PC-9 (cell line): ENCODE data around the gene ATP2C1. TPM values are rescaled to one million over a fixed set of nuclear protein-coding genes. Genes with fewer than 3 reads are reported as not detected.

Experiments used
- BruUV-seq: library from RNA; stranded (reverse); fragments of 400-500 nt; replicated peaks from 2 replicates; lab custom pipeline; 2021; lab: Mats Ljungman, UMichigan
- CTCF ChIA-PET: fragments of 300-600 bp; sonication (Branson Sonifier 250); formaldehyde crosslinking; loops from one replicate; lab custom pipeline; 2022; ENCODE audit warnings: antibody characterized with exemption; lab: Charles Lee
- POLR2A ChIA-PET: fragments of 300-600 bp; sonication (Branson Sonifier 250); formaldehyde crosslinking; loops from one replicate; lab custom pipeline; 2022; ENCODE audit warnings: antibody characterized with exemption; ENCODE audit not compliant: unreplicated experiment; lab: Charles Lee
- DNase-seq, 2 experiments: peaks; one replicate each; pipeline versions ENCODE4 v3.0.0 to v3.0.0-alpha.2; 2015 to 2022; ENCODE audit warnings: mixed read lengths in 1 of 2
- H2AFZ ChIP-seq: fragments of 200-600 bp; sonication (generic); 2 replicates; pipeline ENCODE4 v1.8.1; 2017; ENCODE audit warnings: antibody characterized with exemption
- H3F3A ChIP-seq: fragments of 200-600 bp; sonication (generic); 2 replicates; pipeline ENCODE4 v1.8.1; 2017; ENCODE audit warnings: antibody characterized with exemption, mild to moderate bottlenecking, low read depth; ENCODE audit not compliant: insufficient read depth
- H3K27ac ChIP-seq: fragments of 200-600 bp; sonication (generic); 2 replicates; pipeline ENCODE4 v1.6.1; 2016; ENCODE audit warnings: mixed run types
- H3K27me3 ChIP-seq: fragments of 200-600 bp; sonication (generic); 2 replicates; pipeline ENCODE4 v1.6.1; 2016; ENCODE audit warnings: low read depth, mixed run types; ENCODE audit not compliant: insufficient read depth
- H3K36me3 ChIP-seq: fragments of 200-600 bp; sonication (generic); 2 replicates; pipeline ENCODE4 v1.6.1; 2016; ENCODE audit warnings: low read depth, mixed run types
- H3K4me1 ChIP-seq: fragments of 200-600 bp; sonication (generic); replicated peaks from 2 replicates; pipeline ENCODE4 v1.6.1; 2016; ENCODE audit warnings: mixed run types; ENCODE audit not compliant: insufficient read depth
- H3K4me2 ChIP-seq: fragments of 200-600 bp; sonication (generic); 2 replicates; pipeline ENCODE4 v1.6.1; 2017; ENCODE audit warnings: mixed run types
- H3K4me3 ChIP-seq: fragments of 200-600 bp; sonication (generic); 2 replicates; pipeline ENCODE4 v1.6.1; 2016; ENCODE audit warnings: mixed run types
- H3K79me2 ChIP-seq: fragments of 200-600 bp; sonication (generic); 2 replicates; pipeline ENCODE4 v1.6.1; 2017; ENCODE audit warnings: low read depth, mixed run types
- H3K9me2 ChIP-seq: fragments of 200-600 bp; sonication (generic); 2 replicates; pipeline ENCODE4 v1.8.1; 2017; ENCODE audit warnings: mild to moderate bottlenecking; ENCODE audit not compliant: insufficient read depth
- H3K9me3 ChIP-seq: fragments of 200-600 bp; sonication (generic); 2 replicates; pipeline ENCODE4 v1.8.1; 2016; ENCODE audit warnings: low read depth; ENCODE audit not compliant: insufficient read depth
- H4K20me1 ChIP-seq: fragments of 200-600 bp; sonication (generic); 2 replicates; pipeline ENCODE4 v1.8.1; 2017; ENCODE audit not compliant: insufficient read depth
- EZH2 ChIP-seq: fragments of 200-600 bp; sonication (generic); IDR thresholded peaks from 2 replicates; pipeline ENCODE4 v1.8.0; 2017; ENCODE audit warnings: antibody characterized with exemption, low read depth
- intact Hi-C: fragments of 100-400 bp; cut with micrococcal nuclease; formaldehyde crosslinking; loops from one replicate; pipeline ENCODE4 v1.10.0; 2022; ENCODE audit not compliant: unreplicated experiment
- total RNA-seq: library from RNA; stranded (reverse); gene quantifications from 2 replicates; pipeline ENCODE4 v1.2.3, GENCODE V29; 2021
- TF ChIP-seq, protein P1 (sequence below): fragments of 200-600 bp; sonication (generic); conservative IDR thresholded peaks from 2 replicates; pipeline ENCODE4 v1.6.1; 2017; ENCODE audit warnings: mixed run types, antibody characterized with exemption, mild to moderate bottlenecking, moderate library complexity

The ATP2C1 gene
- total RNA-seq, 1 experiment from 2014 or later = 101 TPM

DNA sequence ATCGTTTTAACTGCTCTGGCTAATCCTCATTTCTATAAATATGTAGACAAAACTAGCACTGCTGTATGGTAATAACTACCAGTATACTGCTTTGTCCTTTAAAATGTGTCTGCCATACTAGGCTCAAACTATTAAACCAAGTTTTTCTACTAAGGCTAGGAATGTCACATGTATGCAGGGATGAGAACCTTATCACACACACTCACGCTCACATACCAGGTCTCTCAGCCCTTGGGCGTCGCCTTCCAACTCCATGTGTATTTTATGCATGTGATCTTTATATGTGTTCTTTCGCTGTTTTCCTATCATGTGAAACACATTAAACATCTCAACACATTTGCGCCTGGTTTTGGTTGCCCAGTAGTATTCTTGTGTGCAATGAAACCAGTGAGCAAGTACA lies 32.6 kb downstream of the ATP2C1 start:
- CTCF ChIA-PET = no interaction called here
- BruUV-seq = no TSS peak

GRCh38 chr3:130929804-130930203 lies 35.9 kb downstream of the ATP2C1 start:
- ChIA-PET POLR2A (no interaction called here), CTCF (no interaction called here)
- Histone ChIP-seq H3K9me3 (no peaks in the 10 kb centered on the region), H3K27me3 (no peaks in the 10 kb centered on the region), H4K20me1 (0 out of 2 replicates have a peak, but pooled peaks cover 7% of the 10 kb centered on the region), H3K27ac (no peak overlapping the region), H2AFZ (no peak overlapping the region), H3K4me2 (no peak overlapping the region), H3K36me3 (no peaks in the 10 kb centered on the region; the same call in 1 of the 2 replicates), H3K4me3 (no peak overlapping the region), H3K79me2 (peaks cover 32% of the 10 kb centered on the region), H3K9me2 (no peaks in the 10 kb centered on the region), H3K4me1 (peaks cover 6% of the 10 kb centered on the region; the same call in 1 of the 2 replicates), H3F3A (no peaks in the 10 kb centered on the region)
- DNase-seq = no peak
- TF ChIP-seq, protein P1, sequence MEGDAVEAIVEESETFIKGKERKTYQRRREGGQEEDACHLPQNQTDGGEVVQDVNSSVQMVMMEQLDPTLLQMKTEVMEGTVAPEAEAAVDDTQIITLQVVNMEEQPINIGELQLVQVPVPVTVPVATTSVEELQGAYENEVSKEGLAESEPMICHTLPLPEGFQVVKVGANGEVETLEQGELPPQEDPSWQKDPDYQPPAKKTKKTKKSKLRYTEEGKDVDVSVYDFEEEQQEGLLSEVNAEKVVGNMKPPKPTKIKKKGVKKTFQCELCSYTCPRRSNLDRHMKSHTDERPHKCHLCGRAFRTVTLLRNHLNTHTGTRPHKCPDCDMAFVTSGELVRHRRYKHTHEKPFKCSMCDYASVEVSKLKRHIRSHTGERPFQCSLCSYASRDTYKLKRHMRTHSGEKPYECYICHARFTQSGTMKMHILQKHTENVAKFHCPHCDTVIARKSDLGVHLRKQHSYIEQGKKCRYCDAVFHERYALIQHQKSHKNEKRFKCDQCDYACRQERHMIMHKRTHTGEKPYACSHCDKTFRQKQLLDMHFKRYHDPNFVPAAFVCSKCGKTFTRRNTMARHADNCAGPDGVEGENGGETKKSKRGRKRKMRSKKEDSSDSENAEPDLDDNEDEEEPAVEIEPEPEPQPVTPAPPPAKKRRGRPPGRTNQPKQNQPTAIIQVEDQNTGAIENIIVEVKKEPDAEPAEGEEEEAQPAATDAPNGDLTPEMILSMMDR = no peak
- TF ChIP-seq EZH2 = no peak
- intact Hi-C loops = no loop called here
- no TSS peak for BruUV-seq

More for the DNA sequence above, 32.6 kb downstream of the ATP2C1 start:
- Histone ChIP-seq H3K27ac (no peak overlapping the region), H2AFZ (no peak overlapping the region), H3K4me3 (no peak overlapping the region), H3K79me2 (peaks cover 65% of the 10 kb centered on the region), H3K36me3 (no peaks in the 10 kb centered on the region), H4K20me1 (0 out of 2 replicates have a peak, but pooled peaks cover 7% of the 10 kb centered on the region), H3K4me1 (peaks cover 6% of the 10 kb centered on the region; the same call in 1 of the 2 replicates), H3K4me2 (no peak overlapping the region), H3K9me2 (no peaks in the 10 kb centered on the region), H3K27me3 (no peaks in the 10 kb centered on the region), H3K9me3 (peaks cover 18% of the 10 kb centered on the region; the same call in 1 of the 2 replicates), H3F3A (no peaks in the 10 kb centered on the region)
- no peak for TF ChIP-seq EZH2
- TF ChIP-seq, protein P1 = no peak
- POLR2A ChIA-PET = no interaction called here
- intact Hi-C loops = no loop called here
- DNase-seq = no peak

GRCh38 chr3:130932979-130933378 lies 39.1 kb downstream of the ATP2C1 start:
- Histone ChIP-seq H3K36me3 (no peaks in the 10 kb centered on the region; the same call in 1 of the 2 replicates), H2AFZ (no peak overlapping the region), H3K4me3 (no peak overlapping the region), H3K9me3 (no peaks in the 10 kb centered on the region), H3K27ac (no peak overlapping the region), H3K79me2 (peaks cover 8% of the 10 kb centered on the region; the same call in 1 of the 2 replicates), H4K20me1 (no peaks in the 10 kb centered on the region), H3K4me1 (no peaks in the 10 kb centered on the region), H3K4me2 (no peak overlapping the region), H3K27me3 (no peaks in the 10 kb centered on the region), H3F3A (no peaks in the 10 kb centered on the region), H3K9me2 (no peaks in the 10 kb centered on the region)
- ChIA-PET CTCF (interaction anchor here (0.5 kb wide), 1 partner anchor 828 kb away, joined by 10 read pairs; no protein-coding TSS in a partner anchor), POLR2A (no interaction called here)
- no TSS peak for BruUV-seq
- no peak for DNase-seq
- TF ChIP-seq, protein P1 = no peak
- intact Hi-C loops = no loop called here
